ENCODE measurements around the gene CEP295NL.

GRCh38 chr17:78901806-78902205, 1.2 kb downstream of the CEP295NL start:
- TF ChIP-seq CTCF (IDR thresholded peaks at IDR 0.05) (no peak), POLR2AphosphoS5 (IDR thresholded peaks at IDR 0.05; ENCODE audit: insufficient read depth in 1 of 2, low read depth in 1 of 2) (no peak), POLR2A (IDR thresholded peaks at IDR 0.05) (no peak)

Measured in vagina (tissue), 2 donors.